SK-N-MC (cell line): ENCODE results near the gene LBX2.

Experiments used
- EZH2 ChIP-seq: fragments of 200-600 bp; sonication (generic); IDR thresholded peaks from one replicate; pipeline ENCODE4 v1.6.1; 2017; ENCODE audit warnings: antibody characterized with exemption
- POLR2AphosphoS5 ChIP-seq: IDR thresholded peaks from 2 replicates; pipeline ENCODE4 v1.6.1; 2012; ENCODE audit warnings: mild to moderate bottlenecking, low read depth, low read length, borderline replicate concordance

DNA sequence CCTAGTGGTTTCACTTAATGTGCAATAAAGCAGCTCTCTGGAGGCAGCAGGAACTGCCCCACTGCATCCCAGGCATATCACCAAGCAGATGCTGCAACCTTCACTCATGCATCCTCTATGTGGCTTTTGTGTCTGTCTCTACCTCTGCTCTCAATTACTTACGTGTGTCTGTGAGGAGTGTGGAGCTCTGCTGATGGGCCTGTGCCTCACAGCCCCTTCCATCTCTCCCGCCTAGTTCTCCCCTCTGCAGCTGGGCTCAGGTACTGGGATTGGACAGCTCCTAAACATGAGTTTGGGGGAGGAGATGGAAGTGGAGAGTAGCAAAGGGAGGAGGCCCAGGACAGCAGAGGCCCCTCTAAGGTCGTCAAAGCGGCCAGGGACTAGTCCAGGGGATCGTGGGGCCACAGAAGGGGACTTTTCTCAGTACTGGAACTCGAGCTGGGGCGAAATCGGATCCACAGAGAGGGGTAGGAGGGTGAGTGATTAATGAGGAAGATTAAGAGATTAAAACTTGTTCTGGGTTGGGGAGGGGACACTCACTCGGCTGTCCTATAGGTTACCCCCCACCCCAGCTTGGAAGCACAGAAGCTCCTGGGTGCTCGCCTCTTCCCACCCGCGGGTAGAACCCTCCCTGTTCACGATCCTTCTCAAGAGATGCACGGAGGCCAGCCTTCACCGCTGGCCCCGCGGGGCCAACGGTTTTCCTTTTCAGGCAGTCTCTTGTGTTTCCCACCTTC is 2.1 kb upstream of the LBX2 start:
- no peak for TF ChIP-seq EZH2
- no peak for TF ChIP-seq POLR2AphosphoS5
